Smooth muscle cell (in vitro differentiated cells): ENCODE measurements around the gene LDLRAP1. TPM values are rescaled to one million over a fixed set of nuclear protein-coding genes. Genes with fewer than 3 reads are reported as not detected.

Source experiments
- DNase-seq: peaks from one replicate; lab custom pipeline; 2025; ENCODE audit not compliant: unreplicated experiment; lab: John Stamatoyannopoulos, UW
- H2AFZ ChIP-seq: fragments of 200-600 bp; sonication (generic); 2 replicates; pipeline ENCODE4 v1.6.0; 2016; ENCODE audit warnings: antibody characterized with exemption, low read depth, mild to moderate bottlenecking
- H3F3A ChIP-seq: fragments of 200-600 bp; sonication (generic); 2 replicates; pipeline ENCODE4 v1.6.0; 2017; ENCODE audit warnings: antibody characterized with exemption, low read depth
- H3K27ac ChIP-seq: fragments of 200-600 bp; sonication (generic); 2 replicates; pipeline ENCODE4 v1.5.1; 2016; ENCODE audit warnings: low read depth, mild to moderate bottlenecking
- H3K27me3 ChIP-seq: fragments of 200-600 bp; sonication (generic); 2 replicates; pipeline ENCODE4 v1.6.1; 2016; ENCODE audit warnings: low read depth, mild to moderate bottlenecking
- H3K36me3 ChIP-seq: fragments of 200-600 bp; sonication (generic); 2 replicates; pipeline ENCODE4 v1.5.1; 2016; ENCODE audit warnings: low read depth
- H3K4me1 ChIP-seq: fragments of 200-600 bp; sonication (generic); 2 replicates; pipeline ENCODE4 v1.5.1; 2016; ENCODE audit warnings: low read depth
- H3K4me2 ChIP-seq: fragments of 200-600 bp; sonication (generic); 2 replicates; pipeline ENCODE4 v1.6.0; 2016; ENCODE audit warnings: mild to moderate bottlenecking
- H3K4me3 ChIP-seq: fragments of 200-600 bp; sonication (generic); 2 replicates; pipeline ENCODE4 v1.5.1; 2016; ENCODE audit warnings: mild to moderate bottlenecking
- H3K79me2 ChIP-seq: fragments of 200-600 bp; sonication (generic); 2 replicates; pipeline ENCODE4 v1.6.0; 2016; ENCODE audit warnings: low read depth, mild to moderate bottlenecking
- H3K9ac ChIP-seq: fragments of 200-600 bp; sonication (generic); 2 replicates; pipeline ENCODE4 v1.6.0; 2016; ENCODE audit warnings: low read depth
- H3K9me3 ChIP-seq: fragments of 200-600 bp; sonication (generic); replicated peaks from 2 replicates; pipeline ENCODE4 v1.5.1; 2016; ENCODE audit warnings: low read depth
- H4K20me1 ChIP-seq: fragments of 200-600 bp; sonication (generic); 2 replicates; pipeline ENCODE4 v1.6.0; 2016; ENCODE audit warnings: low read depth
- WGBS: methylation state at CpG from one replicate; pipeline ENCODE4 v1.1.7; 2016; ENCODE audit warnings: low lambda C conversion rate; 5-methylcytosine and 5-hydroxymethylcytosine counted together
- polyA plus RNA-seq: library from polyadenylated mRNA; unstranded; fragments of >200 nt; fragmentation: Nextera tagmentation; extraction: Ambion mirVana; gene quantifications from 2 replicates; pipeline ENCODE4 v1.2.1, GENCODE V29; 2016
- total RNA-seq: library from RNA; depleted of rRNA; stranded (reverse); fragments of >200 nt; gene quantifications from 2 replicates; pipeline ENCODE4 v1.2.3, GENCODE V29; 2014
- TF ChIP-seq, protein P1 (sequence below): fragments of 200-600 bp; sonication (generic); IDR thresholded peaks from 2 replicates; pipeline ENCODE4 v1.5.1; 2017; ENCODE audit warnings: borderline replicate concordance, mild to moderate bottlenecking, antibody characterized with exemption; ENCODE audit not compliant: insufficient read depth, poor library complexity, severe bottlenecking

The LDLRAP1 gene
- total and polyA plus RNA-seq, 2 experiments from 2014 or later = 19.5 to 39.0 TPM

DNA sequence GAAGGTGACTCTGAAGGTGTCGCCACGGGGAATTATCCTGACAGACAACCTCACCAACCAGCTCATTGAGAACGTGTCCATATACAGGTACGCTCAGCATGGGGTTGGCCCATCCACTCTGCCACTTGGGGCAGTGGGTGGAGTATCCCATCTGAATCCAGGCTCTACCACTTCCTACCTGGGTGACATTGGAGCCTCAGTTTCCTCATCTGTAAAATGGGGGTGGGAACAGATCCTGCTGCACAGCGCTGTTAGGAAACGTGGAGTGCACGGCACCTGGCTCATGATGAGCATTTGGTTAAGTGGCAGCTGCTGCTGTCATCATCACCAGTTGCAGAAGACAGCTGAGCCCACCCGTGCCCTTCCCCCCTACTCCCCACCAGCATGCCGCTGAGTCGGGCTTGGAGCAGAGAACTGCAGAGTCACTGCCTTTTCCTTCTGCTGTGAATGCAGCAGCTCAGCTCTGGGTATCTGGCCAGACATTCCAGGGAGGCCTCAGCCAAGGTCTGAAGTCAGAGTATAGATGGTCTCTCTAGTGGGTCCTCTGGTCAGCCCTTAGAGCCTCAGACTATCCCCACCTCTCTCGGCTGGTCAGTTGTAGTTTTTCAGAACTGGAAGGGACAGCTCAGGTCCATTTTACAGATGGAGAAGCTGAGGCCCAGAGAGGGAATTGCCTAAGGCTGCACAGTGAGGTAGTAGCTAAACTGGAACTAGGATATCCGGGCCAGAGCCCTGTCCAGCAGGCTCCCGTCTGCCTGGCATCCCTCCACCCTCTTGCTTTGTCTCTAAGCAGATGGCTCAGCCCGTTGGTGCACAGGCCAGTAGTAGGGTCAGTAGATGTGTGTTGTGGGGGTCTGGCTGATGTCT is 11.7 kb downstream of the LDLRAP1 start:
- no peaks in the 10 kb centered on the region for H3F3A ChIP-seq
- no peaks in the 10 kb centered on the region for H3K36me3 ChIP-seq
- peaks cover 96% of the 10 kb centered on the region for H4K20me1 ChIP-seq
- no peaks in the 10 kb centered on the region for H3K27me3 ChIP-seq
- H3K9me3 ChIP-seq = no peaks in the 10 kb centered on the region
- H3K4me1 ChIP-seq = no peaks in the 10 kb centered on the region
- DNase-seq = no peak
- WGBS = 92% methylated on average over 14 of the region's 14 CpGs
- peaks cover 50% of the 10 kb centered on the region for H3K79me2 ChIP-seq
- no peak overlapping the region for H2AFZ ChIP-seq
- no peak overlapping the region for H3K9ac ChIP-seq
- H3K4me2 ChIP-seq = no peak overlapping the region
- TF ChIP-seq, protein P1, sequence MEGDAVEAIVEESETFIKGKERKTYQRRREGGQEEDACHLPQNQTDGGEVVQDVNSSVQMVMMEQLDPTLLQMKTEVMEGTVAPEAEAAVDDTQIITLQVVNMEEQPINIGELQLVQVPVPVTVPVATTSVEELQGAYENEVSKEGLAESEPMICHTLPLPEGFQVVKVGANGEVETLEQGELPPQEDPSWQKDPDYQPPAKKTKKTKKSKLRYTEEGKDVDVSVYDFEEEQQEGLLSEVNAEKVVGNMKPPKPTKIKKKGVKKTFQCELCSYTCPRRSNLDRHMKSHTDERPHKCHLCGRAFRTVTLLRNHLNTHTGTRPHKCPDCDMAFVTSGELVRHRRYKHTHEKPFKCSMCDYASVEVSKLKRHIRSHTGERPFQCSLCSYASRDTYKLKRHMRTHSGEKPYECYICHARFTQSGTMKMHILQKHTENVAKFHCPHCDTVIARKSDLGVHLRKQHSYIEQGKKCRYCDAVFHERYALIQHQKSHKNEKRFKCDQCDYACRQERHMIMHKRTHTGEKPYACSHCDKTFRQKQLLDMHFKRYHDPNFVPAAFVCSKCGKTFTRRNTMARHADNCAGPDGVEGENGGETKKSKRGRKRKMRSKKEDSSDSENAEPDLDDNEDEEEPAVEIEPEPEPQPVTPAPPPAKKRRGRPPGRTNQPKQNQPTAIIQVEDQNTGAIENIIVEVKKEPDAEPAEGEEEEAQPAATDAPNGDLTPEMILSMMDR = no peak
- no peak overlapping the region for H3K27ac ChIP-seq
- H3K4me3 ChIP-seq = no peak overlapping the region

DNA sequence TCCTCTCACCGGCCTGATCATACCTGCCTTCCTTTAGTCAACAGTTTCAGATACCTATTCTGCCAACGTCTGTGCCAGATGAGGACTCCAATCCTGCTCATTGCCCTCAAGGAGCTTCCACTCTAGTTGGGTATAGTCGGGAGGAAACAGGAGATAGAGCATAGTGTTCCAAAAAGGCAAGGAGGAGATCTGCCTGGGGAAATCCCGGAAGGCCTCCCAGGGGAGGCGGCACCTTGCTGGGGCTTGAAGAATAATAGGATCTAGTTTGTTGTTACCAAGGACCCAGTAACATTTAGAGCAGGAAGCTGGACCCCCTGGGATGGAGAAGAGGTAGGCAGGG is 12.3 kb downstream of the LDLRAP1 start:
- Histone ChIP-seq H3K36me3 (no peaks in the 10 kb centered on the region), H3K4me1 (no peaks in the 10 kb centered on the region), H2AFZ (no peak overlapping the region), H3F3A (no peaks in the 10 kb centered on the region), H3K79me2 (peaks cover 45% of the 10 kb centered on the region), H3K27me3 (no peaks in the 10 kb centered on the region), H3K27ac (no peak overlapping the region), H3K9me3 (no peaks in the 10 kb centered on the region), H3K4me3 (no peak overlapping the region), H3K4me2 (no peak overlapping the region), H3K9ac (no peak overlapping the region), H4K20me1 (peaks cover 96% of the 10 kb centered on the region)
- DNase-seq = no peak
- WGBS = 93% methylated on average over 5 of the region's 5 CpGs
- TF ChIP-seq, protein P1 = no peak

DNA sequence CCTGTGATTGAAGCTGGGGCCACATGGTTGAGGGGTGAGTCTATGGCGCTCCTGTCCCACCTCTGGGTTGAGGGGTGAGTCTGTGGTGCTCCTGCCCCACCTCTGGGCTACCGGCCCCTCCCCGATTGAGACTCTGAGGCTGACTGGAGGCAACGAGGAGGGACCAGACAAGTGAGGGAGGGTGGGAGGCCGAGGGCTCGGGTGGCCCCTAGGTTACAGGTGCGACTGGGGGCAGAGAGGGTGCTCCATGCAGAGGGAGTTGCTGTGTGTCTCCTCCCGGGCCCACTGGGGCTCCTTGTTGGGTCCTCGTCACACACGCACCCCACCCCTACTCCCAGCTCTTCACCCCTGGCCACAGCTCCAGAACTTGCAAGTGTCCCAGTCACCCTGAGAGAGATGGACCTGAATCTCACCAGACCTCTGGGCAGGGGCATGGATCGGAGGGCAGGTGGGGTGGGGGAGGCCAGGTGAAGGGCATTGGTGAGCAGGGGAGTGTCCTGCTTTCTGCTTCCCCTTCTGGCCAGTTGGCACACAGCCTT is 12.8 kb downstream of the LDLRAP1 start:
- peaks cover 41% of the 10 kb centered on the region for H3K79me2 ChIP-seq
- H3K4me1 ChIP-seq = no peaks in the 10 kb centered on the region
- H3K9me3 ChIP-seq = no peaks in the 10 kb centered on the region
- H2AFZ ChIP-seq = no peak overlapping the region
- TF ChIP-seq, protein P1 = no peak
- no peak overlapping the region for H3K4me2 ChIP-seq
- no peaks in the 10 kb centered on the region for H3F3A ChIP-seq
- peaks cover 96% of the 10 kb centered on the region for H4K20me1 ChIP-seq
- DNase-seq = no peak
- H3K36me3 ChIP-seq = no peaks in the 10 kb centered on the region
- H3K27me3 ChIP-seq = no peaks in the 10 kb centered on the region
- H3K27ac ChIP-seq = no peak overlapping the region
- H3K4me3 ChIP-seq = no peak overlapping the region
- H3K9ac ChIP-seq = no peak overlapping the region
- WGBS = 97% methylated on average over 10 of the region's 11 CpGs
